NCI-H460 (cell line): Measurements from ENCODE around the gene JARID2. TPM values are rescaled to one million over a fixed set of nuclear protein-coding genes. Genes with fewer than 3 reads are reported as not detected.

ENCODE experiments used
- DNase-seq: peaks from one replicate; pipeline ENCODE4 v3.0.0-alpha.2; 2016; ENCODE audit warnings: low read depth; ENCODE audit errors: extremely low read depth
- total RNA-seq: library from RNA; depleted of rRNA; stranded (reverse); fragments of >200 nt; shearing (Covaris generic); gene quantifications from 2 replicates; pipeline ENCODE4 v1.2.3, GENCODE V29; 2014

JARID2 gene
- total RNA-seq, 1 experiment from 2014 or later, result 3.5 TPM

- no peak for DNase-seq
These were observed 81.4 kb downstream of the JARID2 start for GRCh38 chr6:15327271-15327670.

DNA sequence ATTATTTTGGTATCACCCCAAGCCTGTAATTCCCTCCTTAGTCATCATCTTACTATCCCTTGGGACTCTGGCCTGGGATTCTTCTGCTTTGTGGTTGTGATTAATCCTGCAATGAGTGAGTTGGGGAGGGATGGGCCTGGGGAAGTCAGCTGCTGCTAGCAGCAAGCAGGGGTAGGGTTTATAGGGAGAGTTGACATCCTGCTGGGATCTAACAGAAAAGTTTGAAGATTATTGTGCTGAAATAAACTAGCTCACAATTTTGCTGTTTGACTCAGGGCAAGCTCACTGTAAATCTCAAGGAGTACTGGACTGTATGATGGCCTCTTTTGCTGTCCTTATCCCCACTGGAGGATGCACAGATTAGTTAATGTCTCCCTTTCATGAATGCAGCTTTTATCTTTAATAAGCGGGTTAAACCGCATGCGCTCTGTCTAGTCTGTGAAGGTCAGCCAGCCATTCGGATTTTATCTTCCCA, 83.4 kb downstream of the JARID2 start:
- no peak for DNase-seq

DNA sequence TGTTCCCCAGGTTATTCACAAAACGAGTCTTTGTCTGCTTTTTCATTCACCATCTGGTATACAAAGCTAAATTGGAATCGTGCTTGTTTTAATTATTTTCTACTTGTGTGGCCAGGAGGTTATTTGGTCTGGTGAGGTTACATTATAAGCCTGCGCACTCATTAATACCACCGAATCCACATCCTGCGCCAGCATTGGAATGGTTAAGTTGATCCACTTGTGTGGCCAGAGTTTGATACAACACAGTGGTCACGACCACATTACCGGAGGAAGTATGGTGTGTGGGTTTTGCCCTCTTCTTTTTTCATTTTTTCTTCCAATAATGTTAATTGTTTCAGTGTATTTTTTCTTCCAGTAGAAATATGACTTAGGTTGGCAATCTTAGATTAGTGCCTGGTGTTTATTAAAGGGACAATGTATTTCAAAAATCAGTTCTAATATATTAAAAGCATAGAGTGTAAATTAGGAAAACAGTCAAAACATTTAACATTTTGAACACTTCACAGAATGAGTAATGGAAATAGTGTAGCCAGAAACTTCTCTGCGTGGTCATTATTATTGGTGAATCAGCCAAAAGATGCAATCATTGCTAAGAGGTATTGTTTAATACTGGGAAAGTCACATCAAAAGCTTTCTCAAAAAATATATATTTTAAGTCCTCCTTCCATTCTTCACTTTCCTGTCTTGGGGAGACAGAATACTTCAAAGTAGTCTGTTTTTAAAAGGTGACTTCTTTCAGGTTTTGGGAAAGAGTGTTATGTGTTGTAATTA, 84.5 kb downstream of the JARID2 start:
- DNase-seq, result no peak

DNA sequence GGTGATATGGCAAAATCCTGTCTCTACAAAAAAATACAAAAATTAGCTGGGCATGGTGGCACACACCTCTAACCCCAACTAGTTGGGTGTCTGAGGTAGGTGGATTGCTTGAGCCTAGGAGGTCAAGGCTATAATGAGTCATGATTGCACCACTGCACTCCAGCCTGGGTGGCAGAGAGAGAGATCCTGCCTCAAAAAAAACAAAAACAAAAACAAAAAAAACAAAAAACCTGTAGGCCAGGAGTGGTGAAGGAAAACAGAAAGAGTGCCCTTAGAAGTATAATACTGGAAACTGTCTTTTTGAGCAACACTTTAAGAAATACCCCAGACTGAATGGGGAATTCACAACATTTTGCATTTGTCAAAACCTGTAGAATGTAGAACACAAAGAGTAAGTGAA, 85.3 kb downstream of the JARID2 start:
- no peak for DNase-seq

GRCh38 chr6:15331629-15332251, 85.9 kb downstream of the JARID2 start:
- no peak for DNase-seq

- DNase-seq, result no peak
These were observed 86.6 kb downstream of the JARID2 start for GRCh38 chr6:15332446-15332845.

- no peak for DNase-seq
These were observed 89.5 kb downstream of the JARID2 start for GRCh38 chr6:15335385-15335784.

GRCh38 chr6:15335916-15336315, 90.0 kb downstream of the JARID2 start:
- no peak for DNase-seq

DNA sequence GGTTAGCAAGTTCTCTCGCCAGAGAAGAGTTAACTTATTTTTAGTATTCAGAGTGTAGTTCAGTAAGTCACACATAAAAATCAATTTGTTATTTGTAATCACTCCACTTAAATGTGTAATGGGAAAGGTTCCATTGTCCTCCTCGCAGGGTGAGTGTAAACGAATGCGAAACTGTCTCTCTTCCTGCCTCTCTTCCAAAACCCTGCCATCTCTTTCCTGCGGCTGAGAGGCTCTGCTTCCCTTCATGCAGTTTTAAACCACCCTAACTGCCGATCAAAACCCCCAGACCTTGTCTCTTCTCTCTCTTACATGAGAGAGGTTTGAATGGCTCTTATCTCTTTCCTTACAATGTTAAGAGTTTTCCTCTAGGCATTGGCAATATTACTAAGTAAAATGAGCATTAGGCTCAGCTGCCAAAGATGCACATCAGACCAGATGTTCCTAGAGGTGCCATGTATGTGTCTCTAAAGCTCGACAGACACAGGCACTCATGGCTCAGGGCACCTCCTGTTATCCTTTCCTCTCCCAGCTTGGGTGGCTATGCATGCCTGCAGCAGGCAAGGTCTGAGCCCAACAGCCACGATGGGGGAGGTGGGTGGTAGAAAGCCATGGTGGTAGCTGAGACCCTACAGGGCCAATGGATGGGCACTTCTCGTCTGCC, 91.2 kb downstream of the JARID2 start:
- no peak for DNase-seq

DNA sequence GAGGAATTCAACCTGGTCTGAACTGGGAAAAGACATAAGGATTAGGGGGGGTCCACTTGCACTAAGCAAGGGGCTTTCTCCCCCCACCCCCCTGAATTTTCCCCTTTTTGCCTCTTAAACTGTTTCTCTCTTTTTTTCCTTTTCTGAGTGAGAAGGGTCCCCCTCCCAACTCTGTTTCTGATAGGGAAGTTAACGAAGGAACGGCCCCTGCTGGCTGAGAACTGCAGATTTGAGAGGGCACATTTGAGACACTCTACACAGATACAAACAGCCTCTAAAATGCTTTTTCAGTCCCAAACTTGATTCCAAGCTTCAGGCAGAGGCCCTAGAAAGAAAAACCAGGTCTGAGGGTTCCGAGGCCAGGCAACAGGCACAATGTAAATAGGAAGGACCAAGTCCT, 91.7 kb downstream of the JARID2 start:
- DNase-seq, result no peak

DNA sequence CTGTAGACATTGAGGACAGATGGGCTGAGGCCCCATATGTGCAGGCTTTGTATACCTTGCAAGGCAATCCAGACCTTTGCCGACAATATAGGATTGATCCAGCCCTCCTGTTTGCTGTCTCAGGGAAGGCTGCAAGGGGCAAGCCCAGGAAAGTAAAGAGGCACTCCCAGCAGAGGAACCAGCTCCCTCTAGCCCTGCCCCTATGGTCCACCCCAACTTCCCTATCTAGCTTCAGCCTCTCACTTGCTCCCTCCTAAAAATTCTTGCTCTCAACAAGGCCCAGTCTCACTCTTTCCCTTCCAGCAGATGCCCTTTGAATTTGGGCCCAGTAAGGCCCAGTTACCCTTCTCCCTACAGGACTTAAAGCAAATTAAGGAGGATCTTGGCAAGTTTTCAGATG, 92.6 kb downstream of the JARID2 start:
- DNase-seq, result no peak

DNA sequence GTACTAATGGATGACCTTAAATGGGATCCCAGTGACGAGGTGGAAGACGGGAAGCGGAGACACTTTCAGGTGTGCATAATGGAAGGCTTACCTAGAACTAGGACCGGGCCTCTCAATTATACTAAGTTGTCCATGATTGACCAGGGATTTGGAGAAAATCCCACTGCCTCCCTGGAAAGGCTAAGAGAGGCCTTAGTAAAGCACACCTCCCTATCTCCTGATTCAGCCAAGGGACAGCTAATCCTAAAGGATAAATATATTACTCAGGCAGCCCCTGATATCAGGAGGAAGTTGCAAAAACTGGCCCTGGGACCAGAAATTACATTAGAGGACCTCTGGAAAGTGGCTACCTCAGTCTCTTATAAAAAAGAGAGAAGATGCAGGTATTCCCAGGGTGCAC, 93.2 kb downstream of the JARID2 start:
- no peak for DNase-seq

- no peak for DNase-seq
These were observed 94.3 kb downstream of the JARID2 start for GRCh38 chr6:15340105-15340601.

DNA sequence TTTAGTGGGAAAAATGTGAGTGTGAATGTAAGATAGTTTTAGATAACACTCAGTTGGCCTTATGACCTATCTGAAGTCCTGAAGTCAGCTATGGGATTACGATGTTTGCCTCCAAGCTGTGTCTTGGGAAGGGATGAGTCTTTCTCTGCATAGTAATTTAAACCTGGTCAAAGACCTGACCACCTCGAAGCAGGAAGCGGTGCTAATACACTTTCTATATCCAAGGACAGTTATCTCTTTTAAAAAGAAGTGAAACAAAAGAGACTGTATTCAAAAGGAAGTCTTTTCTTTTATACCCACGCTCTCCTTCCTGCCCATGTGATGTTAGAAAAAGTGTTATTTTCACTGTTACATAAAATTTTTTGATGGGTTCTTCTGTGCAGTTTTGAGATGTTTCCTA, 94.9 kb downstream of the JARID2 start:
- no peak for DNase-seq

- DNase-seq, result no peak
These were observed 95.6 kb downstream of the JARID2 start for GRCh38 chr6:15341311-15342001.

DNA sequence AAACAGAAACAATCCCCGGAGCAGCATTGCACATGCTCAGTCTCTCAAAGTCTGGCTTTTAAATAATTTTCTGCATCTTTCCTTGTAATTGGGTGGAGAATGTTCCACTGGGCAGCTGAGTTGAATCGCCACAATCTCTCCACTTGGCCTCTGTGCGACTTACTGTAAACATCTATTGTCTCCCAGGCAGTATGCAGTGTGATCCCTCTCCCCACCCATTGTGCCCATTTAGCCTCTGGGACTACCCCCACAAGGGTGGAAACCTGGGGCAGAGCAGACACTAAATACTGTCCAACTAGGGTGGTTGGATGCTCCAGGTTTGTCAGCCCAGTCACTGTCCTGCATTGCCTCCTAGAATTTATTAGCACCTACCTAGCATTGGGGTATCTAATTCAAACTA, 96.2 kb downstream of the JARID2 start:
- no peak for DNase-seq

DNA sequence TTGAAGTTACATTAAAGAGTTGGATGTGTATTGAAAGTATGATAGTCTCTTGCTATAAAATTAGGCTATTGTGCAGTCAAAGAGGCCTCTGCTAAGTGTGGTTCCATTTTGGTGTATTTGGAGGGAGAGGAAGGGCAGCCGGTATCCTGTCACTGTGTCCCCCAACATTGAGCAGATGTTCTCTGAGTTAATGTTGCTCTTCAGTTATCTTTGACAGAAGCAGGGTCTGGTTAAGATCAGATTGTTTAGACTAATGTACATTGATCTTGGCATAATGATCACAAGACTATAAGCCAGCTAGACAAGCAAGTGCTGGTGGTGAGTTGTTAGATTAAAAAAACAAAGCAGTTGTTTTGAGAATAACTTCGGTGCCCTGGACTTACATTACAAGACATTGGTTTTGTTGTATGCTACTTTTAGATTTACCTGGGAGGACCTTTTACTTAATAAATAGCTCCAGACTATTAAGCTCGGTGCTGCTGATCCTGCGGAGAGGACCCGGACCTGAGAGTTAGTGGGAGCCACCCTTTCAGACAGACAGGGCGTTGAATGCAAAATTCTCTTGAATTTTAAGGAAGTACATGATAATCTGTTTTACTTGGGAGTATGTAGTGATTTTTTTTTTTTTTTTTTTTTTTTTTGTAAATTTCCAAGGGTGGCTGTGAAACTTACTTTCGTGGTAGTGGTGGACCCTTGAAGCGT, 97.8 kb downstream of the JARID2 start:
- no peak for DNase-seq

GRCh38 chr6:15344192-15344519, 98.3 kb downstream of the JARID2 start:
- DNase-seq, result no peak

DNA sequence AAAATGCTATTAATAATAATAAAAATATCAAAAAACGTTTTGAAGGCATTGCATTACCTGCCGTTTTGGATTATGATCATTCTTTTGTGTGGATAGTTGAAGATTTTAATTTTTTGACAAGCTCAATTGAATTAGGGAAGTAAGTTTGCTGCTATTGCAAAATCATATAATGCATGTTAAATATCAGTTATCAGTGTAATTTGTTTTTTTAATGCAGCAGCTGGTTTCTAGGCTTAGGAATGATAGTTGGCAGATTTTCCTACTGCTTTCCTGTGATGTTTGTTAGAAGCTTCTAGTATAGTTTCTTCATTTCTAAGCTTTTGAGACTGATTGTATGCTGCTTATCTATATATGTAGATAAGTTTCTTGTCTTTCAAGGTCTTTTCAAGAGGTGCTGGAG, 99.0 kb downstream of the JARID2 start:
- DNase-seq, result no peak

DNA sequence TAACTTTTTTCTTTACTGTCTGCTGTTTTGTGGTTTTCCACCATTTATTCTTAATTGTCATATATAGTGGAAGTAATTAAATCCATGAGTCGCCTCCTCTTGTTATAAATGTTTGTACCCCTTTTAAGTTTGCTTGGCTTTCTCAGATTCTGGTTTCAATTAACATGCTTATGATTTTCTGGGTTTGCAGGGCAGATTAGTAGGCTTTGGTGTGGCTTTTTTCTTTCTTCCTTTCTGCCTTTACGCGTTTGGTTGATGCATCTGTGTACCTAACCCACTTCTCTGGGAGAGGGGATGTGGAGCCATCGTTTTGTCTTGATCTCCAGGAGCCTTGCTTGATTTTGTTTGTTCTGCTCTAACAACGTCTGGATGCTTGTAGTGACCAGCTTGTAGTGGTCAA, 100.4 kb downstream of the JARID2 start:
- no peak for DNase-seq

DNA sequence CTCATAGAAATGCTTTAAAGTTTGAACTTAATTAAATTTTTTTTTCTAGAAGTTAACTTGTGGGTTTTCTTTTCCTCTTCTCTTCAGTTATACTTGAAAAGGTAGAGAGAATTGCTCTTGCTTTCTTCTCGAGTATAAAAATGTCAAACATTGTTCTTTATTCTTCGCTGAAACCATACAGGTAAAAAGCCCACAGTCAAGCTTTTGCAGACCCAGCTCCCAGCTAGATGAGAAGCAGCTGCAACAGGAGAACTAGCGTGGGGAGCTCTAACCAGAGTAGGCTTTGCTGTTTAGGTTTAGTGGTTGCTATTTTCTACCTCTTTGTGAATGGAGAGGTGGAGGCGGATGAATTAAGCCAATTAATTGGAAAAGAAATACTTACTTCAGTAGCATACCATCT, 102.7 kb downstream of the JARID2 start:
- no peak for DNase-seq
